K562 (cell line): ENCODE results near the gene KAT5. TPM values are rescaled to one million over a fixed set of nuclear protein-coding genes. Genes with fewer than 3 reads are reported as not detected.

Experiments used
- ARID1B ChIP-seq: fragments of 450-650 bp; IDR thresholded peaks from 2 replicates; pipeline ENCODE4 v1.6.1; 2016; ENCODE audit warnings: antibody characterized with exemption, mild to moderate bottlenecking, inconsistent platforms
- CBX8 ChIP-seq: fragments of 200-600 bp; sonication (generic); IDR thresholded peaks from 2 replicates; pipeline ENCODE4 v1.6.1; 2012; ENCODE audit warnings: borderline replicate concordance, mixed run types, low read depth, mild to moderate bottlenecking, moderate library complexity, mixed read lengths, low read length, control low read depth, inconsistent platforms; ENCODE audit not compliant: poor library complexity, severe bottlenecking; ENCODE audit errors: extremely low read depth
- ELF1 ChIP-seq: fragments of 200-800 bp; sonication (Bioruptor generic); IDR thresholded peaks from 2 replicates; pipeline ENCODE4 v1.6.1; 2016; ENCODE audit warnings: missing genetic modification characterization, missing compliant biosample characterization
- EP300 ChIP-seq: IDR thresholded peaks from 2 replicates; pipeline ENCODE4 v1.6.1; 2012; ENCODE audit warnings: low read length, improper control_type of control experiment
- HNRNPK ChIP-seq: fragments of 200-400 bp; formaldehyde crosslinking; IDR thresholded peaks from one replicate; pipeline ENCODE4 v1.6.1; 2018; ENCODE audit warnings: mild to moderate bottlenecking, low read depth, low read length; ENCODE audit not compliant: poor library complexity, severe bottlenecking
- NCOA2 ChIP-seq, 2 experiments: fragments of 450-650 bp; IDR thresholded peaks; 2 replicates each; pipeline ENCODE4 v1.6.1; 2018; ENCODE audit warnings: mild to moderate bottlenecking in 2 of 2, moderate library complexity in 1 of 2; ENCODE audit not compliant: partially characterized antibody in 2 of 2
- POU5F1 ChIP-seq: fragments of 150-350 bp; IDR thresholded peaks from 2 replicates; pipeline ENCODE4 v1.6.1; 2014; ENCODE audit warnings: borderline replicate concordance, low read length, low read depth, mild to moderate bottlenecking; ENCODE audit not compliant: partially characterized antibody
- RERE ChIP-seq: sonication (generic); formaldehyde crosslinking; IDR thresholded peaks from 2 replicates; pipeline ENCODE4 v1.8.0; 2023; ENCODE audit warnings: missing genetic modification reagents, mild to moderate bottlenecking, borderline replicate concordance
- SIN3A ChIP-seq, 2 experiments: fragments of 150-350 bp in 1 of 2; IDR thresholded peaks; 2 replicates each; pipeline ENCODE4 v1.6.1; 2011 to 2016; ENCODE audit warnings: borderline replicate concordance in 2 of 2, low read depth in 2 of 2, low read length in 2 of 2, mild to moderate bottlenecking in 2 of 2, moderate library complexity in 2 of 2; ENCODE audit not compliant: control insufficient read depth in 1 of 2
- USF1 ChIP-seq: sonication (generic); formaldehyde crosslinking; IDR thresholded peaks from 2 replicates; pipeline ENCODE4 v1.9.0; 2022; ENCODE audit warnings: mild to moderate bottlenecking, missing genetic modification reagents
- ZNF830 ChIP-seq: fragments of 250-450 bp; sonication (Bioruptor Pico); IDR thresholded peaks from 2 replicates; pipeline ENCODE4 v1.5.0; 2021; ENCODE audit warnings: mild to moderate bottlenecking
- polyA plus RNA-seq, 8 experiments: library from polyadenylated mRNA; depleted of rRNA in 4 of 8; stranded (reverse) in 5 of 8; unstranded in 3 of 8; fragments of >200 nt; fragmentation: Nextera tagmentation in 2 of 8; fragmentation: Illumina TruSeq in 1 of 8; extraction: Ambion mirVana in 2 of 8; extraction: Trizol in 1 of 8; gene quantifications; 2 replicates each; pipeline versions ENCODE4 v1.2.1 to v1.2.3, GENCODE V29; 2011 to 2014; ENCODE audit warnings: inconsistent platforms in 1 of 8, missing spikeins in 1 of 8
- total RNA-seq, 7 experiments: library from RNA; depleted of rRNA in 6 of 7; stranded (reverse); fragments of >200 nt in 6 of 7; fragmentation: Illumina TruSeq in 2 of 7; extraction: Trizol in 2 of 7; gene quantifications; 2 replicates each; pipeline versions ENCODE4 v1.2.1 to v1.2.3, GENCODE V29; 2011 to 2021; ENCODE audit warnings: low replicate concordance in 1 of 7
- TF ChIP-seq, protein P1 (sequence below): fragments of 450-650 bp; formaldehyde crosslinking; IDR thresholded peaks from 2 replicates; pipeline ENCODE4 v1.4.0; 2020; ENCODE audit warnings: mild to moderate bottlenecking
- TF ChIP-seq, protein P2 (sequence below): fragments of 250-450 bp; sonication (Bioruptor Pico); IDR thresholded peaks from 2 replicates; pipeline ENCODE4 v1.4.0; 2020; ENCODE audit warnings: mild to moderate bottlenecking, moderate library complexity, borderline replicate concordance
- TF ChIP-seq, protein P3 (sequence below): fragments of 250-450 bp; sonication (Bioruptor Pico); IDR thresholded peaks from 2 replicates; pipeline ENCODE4 v1.8.0; 2021; ENCODE audit warnings: mild to moderate bottlenecking, moderate library complexity

Gene KAT5
- total and polyA plus RNA-seq, 9 of the 15 experiments (the other 6 are each of a cell fraction or from before 2014, with no cell fraction given): 3.6 to 76.8 (median 52.7) TPM

GRCh38 chr11:65663639-65664200 lies 48.3 kb upstream of the KAT5 start (continued):
- TF ChIP-seq, protein P1, sequence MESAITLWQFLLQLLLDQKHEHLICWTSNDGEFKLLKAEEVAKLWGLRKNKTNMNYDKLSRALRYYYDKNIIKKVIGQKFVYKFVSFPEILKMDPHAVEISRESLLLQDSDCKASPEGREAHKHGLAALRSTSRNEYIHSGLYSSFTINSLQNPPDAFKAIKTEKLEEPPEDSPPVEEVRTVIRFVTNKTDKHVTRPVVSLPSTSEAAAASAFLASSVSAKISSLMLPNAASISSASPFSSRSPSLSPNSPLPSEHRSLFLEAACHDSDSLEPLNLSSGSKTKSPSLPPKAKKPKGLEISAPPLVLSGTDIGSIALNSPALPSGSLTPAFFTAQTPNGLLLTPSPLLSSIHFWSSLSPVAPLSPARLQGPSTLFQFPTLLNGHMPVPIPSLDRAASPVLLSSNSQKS (CRISPR knock-in tag): no peak
- 0 out of 2 replicates have a peak, but pooled peaks have one; percentile 9 for TF ChIP-seq RERE
- TF ChIP-seq, protein P2, sequence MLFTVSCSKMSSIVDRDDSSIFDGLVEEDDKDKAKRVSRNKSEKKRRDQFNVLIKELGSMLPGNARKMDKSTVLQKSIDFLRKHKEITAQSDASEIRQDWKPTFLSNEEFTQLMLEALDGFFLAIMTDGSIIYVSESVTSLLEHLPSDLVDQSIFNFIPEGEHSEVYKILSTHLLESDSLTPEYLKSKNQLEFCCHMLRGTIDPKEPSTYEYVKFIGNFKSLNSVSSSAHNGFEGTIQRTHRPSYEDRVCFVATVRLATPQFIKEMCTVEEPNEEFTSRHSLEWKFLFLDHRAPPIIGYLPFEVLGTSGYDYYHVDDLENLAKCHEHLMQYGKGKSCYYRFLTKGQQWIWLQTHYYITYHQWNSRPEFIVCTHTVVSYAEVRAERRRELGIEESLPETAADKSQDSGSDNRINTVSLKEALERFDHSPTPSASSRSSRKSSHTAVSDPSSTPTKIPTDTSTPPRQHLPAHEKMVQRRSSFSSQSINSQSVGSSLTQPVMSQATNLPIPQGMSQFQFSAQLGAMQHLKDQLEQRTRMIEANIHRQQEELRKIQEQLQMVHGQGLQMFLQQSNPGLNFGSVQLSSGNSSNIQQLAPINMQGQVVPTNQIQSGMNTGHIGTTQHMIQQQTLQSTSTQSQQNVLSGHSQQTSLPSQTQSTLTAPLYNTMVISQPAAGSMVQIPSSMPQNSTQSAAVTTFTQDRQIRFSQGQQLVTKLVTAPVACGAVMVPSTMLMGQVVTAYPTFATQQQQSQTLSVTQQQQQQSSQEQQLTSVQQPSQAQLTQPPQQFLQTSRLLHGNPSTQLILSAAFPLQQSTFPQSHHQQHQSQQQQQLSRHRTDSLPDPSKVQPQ (CRISPR knock-in tag): no peak
- no peak for TF ChIP-seq ZNF830
- peak; percentile 45; the same call in 1 of the 2 replicates for TF ChIP-seq USF1 (CRISPR knock-in tag)
- no peak for TF ChIP-seq HNRNPK
- 0 out of 4 replicates have a peak, but pooled peaks of 1 of the 2 experiments have one; percentile 39 for TF ChIP-seq SIN3A (IDR thresholded peaks at IDR 0.05; ENCODE audit: borderline replicate concordance in 2 of 2, control insufficient read depth in 1 of 2, low read depth in 2 of 2, low read length in 2 of 2)
- TF ChIP-seq NCOA2 (IDR thresholded peaks at IDR 0.05; ENCODE audit: partially characterized antibody in 2 of 2): no peak
- peak; percentile 48; the same call in 1 of the 2 replicates for TF ChIP-seq ARID1B
- TF ChIP-seq, protein P3, sequence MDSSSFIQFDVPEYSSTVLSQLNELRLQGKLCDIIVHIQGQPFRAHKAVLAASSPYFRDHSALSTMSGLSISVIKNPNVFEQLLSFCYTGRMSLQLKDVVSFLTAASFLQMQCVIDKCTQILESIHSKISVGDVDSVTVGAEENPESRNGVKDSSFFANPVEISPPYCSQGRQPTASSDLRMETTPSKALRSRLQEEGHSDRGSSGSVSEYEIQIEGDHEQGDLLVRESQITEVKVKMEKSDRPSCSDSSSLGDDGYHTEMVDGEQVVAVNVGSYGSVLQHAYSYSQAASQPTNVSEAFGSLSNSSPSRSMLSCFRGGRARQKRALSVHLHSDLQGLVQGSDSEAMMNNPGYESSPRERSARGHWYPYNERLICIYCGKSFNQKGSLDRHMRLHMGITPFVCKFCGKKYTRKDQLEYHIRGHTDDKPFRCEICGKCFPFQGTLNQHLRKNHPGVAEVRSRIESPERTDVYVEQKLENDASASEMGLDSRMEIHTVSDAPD (CRISPR knock-in tag): no peak
- TF ChIP-seq EP300: peak; percentile 34; the same call in 1 of the 2 replicates
- TF ChIP-seq CBX8: no peak
- 0 out of 2 replicates have a peak, but pooled peaks have one; percentile 8 for TF ChIP-seq ELF1 (tag)
- no peak for TF ChIP-seq POU5F1
